Astrocyte of the spinal cord (primary cell): ENCODE data around the gene PSRC1.

Source experiments
- DNase-seq: peaks from one replicate; pipeline ENCODE4 v3.0.0; 2011; ENCODE audit warnings: low read depth, low spot score
- H3K4me3 ChIP-seq: 2 replicates; pipeline ENCODE4 v1.5.1; 2011; ENCODE audit warnings: low read depth, mild to moderate bottlenecking, low read length, moderate library complexity
- CTCF ChIP-seq: IDR thresholded peaks from 2 replicates; pipeline ENCODE4 v1.5.1; 2012; ENCODE audit warnings: low read depth, mild to moderate bottlenecking, low read length, inconsistent platforms
- in situ Hi-C: cut with HindIII; loops from 2 replicates; pipeline ENCODE4 v1.10.0; 2017; ENCODE audit warnings: low sequenced_read_pairs

PSRC1 gene

GRCh38 chr1:109269212-109269980 is 13.5 kb downstream of the PSRC1 start:
- no peak for TF ChIP-seq CTCF
- no peak for DNase-seq
- in situ Hi-C loops, result no loop called here
- H3K4me3 ChIP-seq, result no peak overlapping the region

- no peak for TF ChIP-seq CTCF
- no peak for DNase-seq
- in situ Hi-C loops, result no loop called here
- H3K4me3 ChIP-seq, result no peak overlapping the region
Measured at GRCh38 chr1:109268431-109269211, 14.3 kb downstream of the PSRC1 start.

- no peak for DNase-seq
- no peak for TF ChIP-seq CTCF
- in situ Hi-C loops, result no loop called here
- no peak overlapping the region for H3K4me3 ChIP-seq
Measured at GRCh38 chr1:109267743-109268300, 15.1 kb downstream of the PSRC1 start.

- peak; percentile 84 for DNase-seq
- no peak for TF ChIP-seq CTCF
- no peak overlapping the region for H3K4me3 ChIP-seq
- in situ Hi-C loops, result no loop called here
Measured at GRCh38 chr1:109266965-109267364, 16.0 kb downstream of the PSRC1 start.

- no peak for DNase-seq
- TF ChIP-seq CTCF, result no peak
- no peak overlapping the region for H3K4me3 ChIP-seq
- in situ Hi-C loops, result no loop called here
Measured at GRCh38 chr1:109265741-109266330, 17.1 kb downstream of the PSRC1 start.

- no peak overlapping the region for H3K4me3 ChIP-seq
- TF ChIP-seq CTCF, result no peak
- in situ Hi-C loops, result no loop called here
- DNase-seq, result no peak
Measured at GRCh38 chr1:109265016-109265415, 17.9 kb downstream of the PSRC1 start.
